MCF 10A (cell line): ENCODE results near the gene C2orf72. TPM values are rescaled to one million over a fixed set of nuclear protein-coding genes. Genes with fewer than 3 reads are reported as not detected.

Experiments
- BruUV-seq: library from RNA; stranded (reverse); fragments of 400-500 nt; replicated peaks from 2 replicates; lab custom pipeline; 2021; lab: Mats Ljungman, UMichigan
- CTCF ChIA-PET: fragments of 300-600 bp; sonication (Branson Sonifier 250); formaldehyde crosslinking; extraction: SDS; loops from one replicate; lab custom pipeline; 2021; ENCODE audit warnings: antibody characterized with exemption, inconsistent platforms; lab: Yijun Ruan, JAX
- POLR2A ChIA-PET: fragments of 300-600, 350-650 bp; sonication (Branson Sonifier 250); formaldehyde crosslinking; extraction: SDS; loops from one replicate; lab custom pipeline; 2020; ENCODE audit warnings: antibody characterized with exemption, inconsistent platforms; lab: Yijun Ruan, JAX
- DNase-seq: peaks from one replicate; pipeline ENCODE4 v3.0.0-alpha.2; 2018; ENCODE audit not compliant: unreplicated experiment
- H3K27ac Mint-ChIP-seq: one replicate; pipeline ENCODE4 v1.8.0; 2022; ENCODE audit warnings: mild to moderate bottlenecking, low read depth, mixed read lengths; ENCODE audit not compliant: unreplicated experiment
- H3K27me3 Mint-ChIP-seq: one replicate; pipeline ENCODE4 v1.8.0; 2022; ENCODE audit warnings: mixed read lengths; ENCODE audit not compliant: insufficient read depth, unreplicated experiment
- H3K36me3 Mint-ChIP-seq: one replicate; pipeline ENCODE4 v1.8.0; 2022; ENCODE audit warnings: mild to moderate bottlenecking, moderate library complexity, mixed read lengths; ENCODE audit not compliant: insufficient read depth, unreplicated experiment
- H3K4me1 Mint-ChIP-seq: one replicate; pipeline ENCODE4 v1.8.0; 2022; ENCODE audit warnings: mixed read lengths; ENCODE audit not compliant: insufficient read depth, unreplicated experiment
- H3K4me3 Mint-ChIP-seq: one replicate; pipeline ENCODE4 v1.8.0; 2022; ENCODE audit warnings: mild to moderate bottlenecking, moderate library complexity, mixed read lengths; ENCODE audit not compliant: unreplicated experiment
- H3K9me3 Mint-ChIP-seq: one replicate; pipeline ENCODE4 v1.8.0; 2022; ENCODE audit warnings: mixed read lengths; ENCODE audit not compliant: unreplicated experiment
- intact Hi-C: fragments of 100-400 bp; cut with micrococcal nuclease; formaldehyde crosslinking; loops from 2 replicates; pipeline ENCODE4 v1.14.1; 2022
- total RNA-seq: library from RNA; stranded (reverse); gene quantifications from 2 replicates; pipeline ENCODE4 v1.2.3, GENCODE V29; 2022
- TF ChIP-seq, protein P1 (sequence below): fragments of 200-600 bp; IDR thresholded peaks from one replicate; pipeline ENCODE4 v1.8.0; 2022; ENCODE audit warnings: antibody characterized with exemption, mild to moderate bottlenecking; ENCODE audit not compliant: unreplicated experiment

Gene C2orf72
- total RNA-seq, 1 experiment from 2014 or later: not detected

DNA sequence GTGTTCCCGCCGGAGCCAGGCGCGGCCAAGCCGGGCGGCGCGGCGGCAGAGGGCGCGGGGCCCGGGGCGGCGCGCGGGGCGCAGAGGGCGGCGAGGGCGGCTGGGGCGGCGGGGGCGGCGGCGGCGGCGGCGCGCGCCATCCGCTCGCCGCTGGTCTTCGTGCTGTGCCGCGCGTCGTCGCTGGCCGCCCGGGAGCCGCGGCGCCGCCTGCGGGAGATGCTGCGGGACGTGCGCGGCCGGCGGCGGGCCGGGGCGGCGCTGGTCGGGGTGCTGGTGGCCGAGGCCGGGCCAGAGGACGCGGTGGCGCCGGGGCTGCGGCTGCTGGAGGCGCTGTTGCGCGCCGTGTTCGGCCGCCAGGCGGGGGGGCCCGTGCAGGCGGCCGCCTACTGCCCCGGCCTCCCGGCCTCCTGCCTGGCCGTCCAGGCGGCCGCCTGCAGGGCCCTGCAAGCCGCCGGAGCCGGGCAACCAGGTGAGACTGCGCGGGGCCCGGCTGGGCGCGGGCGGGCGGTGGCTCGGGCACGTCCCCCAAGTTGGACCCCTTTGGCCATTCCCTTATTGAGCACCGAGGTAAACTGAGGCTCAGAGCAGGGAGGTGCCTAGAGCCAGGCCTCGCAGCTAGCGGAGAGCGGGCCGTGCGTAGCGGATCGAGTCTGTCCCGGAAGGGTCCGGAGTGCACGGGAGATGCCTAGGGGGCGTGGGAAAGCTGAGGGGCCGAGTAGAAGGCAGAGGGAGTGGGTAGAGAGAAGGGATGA, 584 bp downstream of the C2orf72 start:
- TF ChIP-seq, protein P1, sequence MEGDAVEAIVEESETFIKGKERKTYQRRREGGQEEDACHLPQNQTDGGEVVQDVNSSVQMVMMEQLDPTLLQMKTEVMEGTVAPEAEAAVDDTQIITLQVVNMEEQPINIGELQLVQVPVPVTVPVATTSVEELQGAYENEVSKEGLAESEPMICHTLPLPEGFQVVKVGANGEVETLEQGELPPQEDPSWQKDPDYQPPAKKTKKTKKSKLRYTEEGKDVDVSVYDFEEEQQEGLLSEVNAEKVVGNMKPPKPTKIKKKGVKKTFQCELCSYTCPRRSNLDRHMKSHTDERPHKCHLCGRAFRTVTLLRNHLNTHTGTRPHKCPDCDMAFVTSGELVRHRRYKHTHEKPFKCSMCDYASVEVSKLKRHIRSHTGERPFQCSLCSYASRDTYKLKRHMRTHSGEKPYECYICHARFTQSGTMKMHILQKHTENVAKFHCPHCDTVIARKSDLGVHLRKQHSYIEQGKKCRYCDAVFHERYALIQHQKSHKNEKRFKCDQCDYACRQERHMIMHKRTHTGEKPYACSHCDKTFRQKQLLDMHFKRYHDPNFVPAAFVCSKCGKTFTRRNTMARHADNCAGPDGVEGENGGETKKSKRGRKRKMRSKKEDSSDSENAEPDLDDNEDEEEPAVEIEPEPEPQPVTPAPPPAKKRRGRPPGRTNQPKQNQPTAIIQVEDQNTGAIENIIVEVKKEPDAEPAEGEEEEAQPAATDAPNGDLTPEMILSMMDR: no peak
- no TSS peak for BruUV-seq
- Mint-ChIP-seq H3K9me3 (no peaks in the 10 kb centered on the region), H3K27ac (no peak overlapping the region), H3K27me3 (peaks cover 83% of the 10 kb centered on the region), H3K36me3 (no peaks in the 10 kb centered on the region), H3K4me3 (no peak overlapping the region), H3K4me1 (no peaks in the 10 kb centered on the region)
- POLR2A ChIA-PET: no interaction called here
- CTCF ChIA-PET: interaction anchor here (0.7 kb wide), 1 partner anchor 10 kb away, joined by 3 read pairs; no protein-coding TSS in a partner anchor
- no peak for DNase-seq
- intact Hi-C loops: no loop called here

DNA sequence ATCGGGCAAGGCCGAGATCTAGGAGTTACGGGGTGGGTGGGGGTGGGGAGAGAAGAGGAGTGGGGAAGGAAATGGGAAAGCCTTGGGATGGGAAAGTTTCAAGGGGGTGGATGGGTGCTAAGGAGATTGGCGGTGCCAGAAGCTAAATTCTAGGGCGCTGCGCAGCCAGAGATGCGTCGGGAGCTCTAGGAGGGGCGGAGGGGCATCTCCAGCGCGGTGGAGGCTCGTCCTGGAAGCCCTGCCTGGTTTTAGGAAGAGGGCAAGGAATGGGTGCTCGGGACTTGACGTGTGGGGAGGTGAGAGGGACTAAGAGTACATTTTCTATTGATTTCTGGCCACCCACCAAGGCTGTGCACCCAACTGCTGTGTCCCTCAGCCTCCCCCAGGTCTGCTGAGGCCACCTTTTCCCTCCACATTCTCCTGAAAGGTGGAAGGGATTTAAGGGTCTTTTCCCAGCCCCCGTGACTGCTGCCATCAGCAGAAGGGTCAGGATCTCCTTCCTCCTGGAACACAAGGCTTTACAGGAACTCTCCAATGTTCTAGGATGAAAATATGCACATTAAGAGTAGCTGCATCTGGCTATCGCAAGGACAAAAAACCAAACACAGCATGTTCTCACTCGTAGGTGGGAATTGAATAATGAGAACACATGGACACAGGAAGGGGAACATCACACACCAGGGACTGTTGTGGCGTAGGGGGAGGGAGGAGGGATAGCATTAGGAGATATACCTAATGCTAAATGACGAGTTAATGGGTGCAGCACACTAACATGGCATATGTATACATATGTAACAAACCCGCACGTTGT, 1.4 kb downstream of the C2orf72 start:
- no peaks in the 10 kb centered on the region for H3K9me3 Mint-ChIP-seq
- POLR2A ChIA-PET: no interaction called here
- H3K4me1 Mint-ChIP-seq: no peaks in the 10 kb centered on the region
- no peaks in the 10 kb centered on the region for H3K36me3 Mint-ChIP-seq
- no peak overlapping the region for H3K4me3 Mint-ChIP-seq
- CTCF ChIA-PET: interaction anchor here (0.5 to 0.7 kb wide), 2 partner anchors 11 to 12 kb away, joined by 3 read pairs; no protein-coding TSS in a partner anchor
- H3K27ac Mint-ChIP-seq: no peak overlapping the region
- BruUV-seq: no TSS peak
- intact Hi-C loops: no loop called here
- H3K27me3 Mint-ChIP-seq: peaks cover 75% of the 10 kb centered on the region
- DNase-seq: no peak
- TF ChIP-seq, protein P1: no peak

DNA sequence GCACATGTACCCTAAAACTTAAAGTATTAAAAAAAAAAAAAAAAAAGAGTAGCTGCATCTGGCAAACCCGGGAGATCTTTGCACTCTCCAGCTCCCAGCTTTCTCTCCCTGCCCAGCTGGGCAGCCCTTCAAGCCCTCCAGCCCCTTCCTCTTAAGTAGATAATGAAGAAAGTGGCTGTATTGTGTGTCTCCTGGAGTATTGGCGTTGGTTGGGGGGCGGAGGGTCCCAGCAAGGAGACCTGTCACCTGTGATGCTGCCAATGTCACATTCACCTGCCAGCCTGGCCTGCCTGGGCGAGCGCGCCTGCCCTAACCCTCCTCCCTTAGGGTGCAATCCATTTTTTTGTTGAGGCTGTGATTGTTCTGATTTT, 2.0 kb downstream of the C2orf72 start:
- POLR2A ChIA-PET: no interaction called here
- no peaks in the 10 kb centered on the region for H3K4me1 Mint-ChIP-seq
- no peaks in the 10 kb centered on the region for H3K36me3 Mint-ChIP-seq
- DNase-seq: no peak
- peaks cover 72% of the 10 kb centered on the region for H3K27me3 Mint-ChIP-seq
- BruUV-seq: no TSS peak
- H3K27ac Mint-ChIP-seq: no peak overlapping the region
- no peaks in the 10 kb centered on the region for H3K9me3 Mint-ChIP-seq
- TF ChIP-seq, protein P1: no peak
- H3K4me3 Mint-ChIP-seq: no peak overlapping the region
- intact Hi-C loops: no loop called here
- CTCF ChIA-PET: interaction anchor here (2.1 kb wide), 1 partner anchor 14 kb away, joined by 7 read pairs; no protein-coding TSS in a partner anchor

DNA sequence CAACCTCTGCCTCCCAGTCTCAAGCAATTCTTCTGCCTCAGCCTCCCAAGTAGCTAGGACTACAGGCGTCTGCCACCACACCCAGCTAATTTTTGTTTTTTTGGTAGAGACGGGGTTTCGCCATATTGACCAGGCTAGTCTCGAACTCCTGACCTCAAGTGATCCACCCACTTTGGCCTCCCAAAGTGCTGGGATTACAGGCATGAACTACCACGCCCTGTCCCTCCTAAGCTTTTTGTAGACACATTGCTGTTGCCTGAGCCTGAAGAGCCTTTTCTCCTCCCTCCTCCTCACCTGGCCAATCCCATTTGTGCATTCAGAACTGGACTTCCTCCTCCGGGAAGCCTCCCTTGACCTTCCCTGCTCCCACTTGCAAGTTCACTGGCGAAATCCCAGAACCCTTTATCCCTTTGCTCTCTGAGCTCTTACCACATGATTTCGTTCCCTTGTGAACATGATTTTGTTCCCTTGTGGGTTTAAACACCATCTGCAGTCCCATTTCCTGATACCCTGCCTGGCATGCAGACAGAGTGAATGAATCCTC, 2.6 kb downstream of the C2orf72 start:
- TF ChIP-seq, protein P1: no peak
- BruUV-seq: no TSS peak
- H3K9me3 Mint-ChIP-seq: no peaks in the 10 kb centered on the region
- ChIA-PET POLR2A (interaction anchor here (1.0 kb wide), 1 partner anchor 10 kb away, joined by 3 read pairs; no protein-coding TSS in a partner anchor), CTCF (interaction anchor here (0.5 to 2.1 kb wide), 2 partner anchors 13 to 824 kb away, joined by 7 to 8 read pairs; no protein-coding TSS in a partner anchor)
- DNase-seq: peak; percentile 2
- no peak overlapping the region for H3K4me3 Mint-ChIP-seq
- no peaks in the 10 kb centered on the region for H3K36me3 Mint-ChIP-seq
- peaks cover 70% of the 10 kb centered on the region for H3K27me3 Mint-ChIP-seq
- intact Hi-C loops: no loop called here
- H3K4me1 Mint-ChIP-seq: no peaks in the 10 kb centered on the region
- no peak overlapping the region for H3K27ac Mint-ChIP-seq
